ENCODE data around the gene CHTOP. TPM values are rescaled to one million over a fixed set of nuclear protein-coding genes. Genes with fewer than 3 reads are reported as not detected.

Gene CHTOP
- total RNA-seq, 1 donor from 2014 or later, result 51.9 TPM

DNA sequence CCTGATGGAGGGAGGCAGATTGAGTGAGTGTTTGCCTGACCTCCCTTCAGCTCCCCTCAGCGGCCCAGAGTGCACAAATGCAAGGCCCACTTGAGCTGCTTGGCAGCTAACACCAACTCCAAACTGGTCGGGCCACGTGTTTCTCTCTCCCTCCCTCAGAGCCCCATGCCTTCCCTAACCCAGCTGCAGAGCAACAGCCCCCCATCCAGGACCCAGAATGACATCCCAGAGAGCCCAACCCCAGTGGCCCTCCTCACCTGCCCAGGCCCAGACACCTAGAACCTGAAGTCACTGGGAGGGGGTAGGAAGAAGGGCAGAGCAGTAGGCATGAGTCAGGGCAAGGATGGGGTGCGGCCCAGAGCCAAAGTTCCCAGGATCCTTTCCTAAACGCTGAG is 17.0 kb upstream of the CHTOP start:
- no peak overlapping the region for H3K4me3 ChIP-seq (ENCODE audit: low read depth, low read length)
- TF ChIP-seq, protein P1, sequence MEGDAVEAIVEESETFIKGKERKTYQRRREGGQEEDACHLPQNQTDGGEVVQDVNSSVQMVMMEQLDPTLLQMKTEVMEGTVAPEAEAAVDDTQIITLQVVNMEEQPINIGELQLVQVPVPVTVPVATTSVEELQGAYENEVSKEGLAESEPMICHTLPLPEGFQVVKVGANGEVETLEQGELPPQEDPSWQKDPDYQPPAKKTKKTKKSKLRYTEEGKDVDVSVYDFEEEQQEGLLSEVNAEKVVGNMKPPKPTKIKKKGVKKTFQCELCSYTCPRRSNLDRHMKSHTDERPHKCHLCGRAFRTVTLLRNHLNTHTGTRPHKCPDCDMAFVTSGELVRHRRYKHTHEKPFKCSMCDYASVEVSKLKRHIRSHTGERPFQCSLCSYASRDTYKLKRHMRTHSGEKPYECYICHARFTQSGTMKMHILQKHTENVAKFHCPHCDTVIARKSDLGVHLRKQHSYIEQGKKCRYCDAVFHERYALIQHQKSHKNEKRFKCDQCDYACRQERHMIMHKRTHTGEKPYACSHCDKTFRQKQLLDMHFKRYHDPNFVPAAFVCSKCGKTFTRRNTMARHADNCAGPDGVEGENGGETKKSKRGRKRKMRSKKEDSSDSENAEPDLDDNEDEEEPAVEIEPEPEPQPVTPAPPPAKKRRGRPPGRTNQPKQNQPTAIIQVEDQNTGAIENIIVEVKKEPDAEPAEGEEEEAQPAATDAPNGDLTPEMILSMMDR (IDR thresholded peaks at IDR 0.05; ENCODE audit: insufficient read depth, low read length, severe bottlenecking), result no peak
- DNase-seq (ENCODE audit: low read depth), result peak; percentile 70
- no peak for FAIRE-seq
- peaks cover 8% of the 10 kb centered on the region for H3K36me3 ChIP-seq (ENCODE audit: control insufficient read depth, insufficient read depth, low read length)
- no peaks in the 10 kb centered on the region for H3K27me3 ChIP-seq (ENCODE audit: control insufficient read depth, insufficient read depth, low read length)

DNA sequence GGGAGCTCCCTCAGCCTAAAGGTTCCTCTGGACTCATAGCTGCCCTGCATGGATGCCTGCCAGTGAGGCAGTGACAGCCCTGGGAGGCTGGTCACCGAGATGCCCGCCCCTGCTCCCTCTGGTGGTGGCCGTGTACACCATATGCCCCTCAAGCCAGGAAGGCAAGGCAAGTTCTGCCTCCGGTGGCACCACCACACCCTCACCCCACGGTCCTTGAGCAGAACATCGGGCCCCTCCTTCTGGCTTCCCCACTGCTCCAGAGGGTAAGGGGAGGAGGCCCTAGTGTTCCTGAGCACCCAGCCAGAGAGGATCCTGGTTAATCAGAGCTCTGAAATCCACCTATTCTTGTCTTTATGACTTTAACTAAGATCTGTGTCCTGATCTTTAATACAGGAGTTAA is 16.2 kb upstream of the CHTOP start:
- DNase-seq (ENCODE audit: low read depth) (no peak), FAIRE-seq (no peak)
- no peaks in the 10 kb centered on the region for H3K27me3 ChIP-seq (ENCODE audit: control insufficient read depth, insufficient read depth, low read length)
- TF ChIP-seq, protein P1 (IDR thresholded peaks at IDR 0.05; ENCODE audit: insufficient read depth, low read length, severe bottlenecking), result no peak
- H3K4me3 ChIP-seq (ENCODE audit: low read depth, low read length), result no peak overlapping the region
- peaks cover 6% of the 10 kb centered on the region for H3K36me3 ChIP-seq (ENCODE audit: control insufficient read depth, insufficient read depth, low read length)

DNA sequence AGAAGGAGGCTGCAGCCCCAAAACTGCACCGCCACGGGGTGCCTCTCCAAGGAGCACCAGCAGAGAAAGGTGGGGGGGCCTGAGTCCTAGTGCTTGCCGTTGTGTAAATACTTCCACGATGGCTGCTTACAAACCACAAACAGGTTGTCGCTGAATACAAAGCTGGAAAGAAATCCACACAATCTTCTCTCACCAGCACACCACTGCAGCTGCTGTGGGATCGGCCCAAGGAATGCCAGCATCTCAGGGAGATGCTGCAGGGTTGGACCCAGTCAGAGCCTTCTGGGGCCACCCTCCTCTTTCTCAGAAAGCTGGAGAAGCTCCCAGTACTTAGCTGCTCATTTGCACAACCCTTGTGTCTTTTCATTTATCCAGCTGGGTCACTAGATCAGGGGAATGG is 14.7 kb upstream of the CHTOP start:
- DNase-seq (ENCODE audit: low read depth), result no peak
- Histone ChIP-seq H3K4me3 (ENCODE audit: low read depth, low read length) (no peak overlapping the region), H3K27me3 (ENCODE audit: control insufficient read depth, insufficient read depth, low read length) (no peaks in the 10 kb centered on the region), H3K36me3 (ENCODE audit: control insufficient read depth, insufficient read depth, low read length) (peaks cover 8% of the 10 kb centered on the region)
- FAIRE-seq, result no peak
- TF ChIP-seq, protein P1 (IDR thresholded peaks at IDR 0.05; ENCODE audit: insufficient read depth, low read length, severe bottlenecking), result no peak

- no peak overlapping the region for H3K4me3 ChIP-seq (ENCODE audit: low read depth, low read length)
- DNase-seq (ENCODE audit: low read depth) (no peak), FAIRE-seq (no peak)
- peaks cover 4% of the 10 kb centered on the region for H3K36me3 ChIP-seq (ENCODE audit: control insufficient read depth, insufficient read depth, low read length)
- H3K27me3 ChIP-seq (ENCODE audit: control insufficient read depth, insufficient read depth, low read length), result no peaks in the 10 kb centered on the region
- TF ChIP-seq, protein P1 (IDR thresholded peaks at IDR 0.05; ENCODE audit: insufficient read depth, low read length, severe bottlenecking), result no peak
Measured at GRCh38 chr1:153623101-153623500, 10.8 kb upstream of the CHTOP start.

- Histone ChIP-seq H3K4me3 (ENCODE audit: low read depth, low read length) (no peak overlapping the region), H3K27me3 (ENCODE audit: control insufficient read depth, insufficient read depth, low read length) (no peaks in the 10 kb centered on the region), H3K36me3 (ENCODE audit: control insufficient read depth, insufficient read depth, low read length) (peaks cover 4% of the 10 kb centered on the region)
- no peak for DNase-seq (ENCODE audit: low read depth)
- TF ChIP-seq, protein P1 (IDR thresholded peaks at IDR 0.05; ENCODE audit: insufficient read depth, low read length, severe bottlenecking), result no peak
- FAIRE-seq, result no peak
Measured at GRCh38 chr1:153624965-153625611, 8.8 kb upstream of the CHTOP start.

DNA sequence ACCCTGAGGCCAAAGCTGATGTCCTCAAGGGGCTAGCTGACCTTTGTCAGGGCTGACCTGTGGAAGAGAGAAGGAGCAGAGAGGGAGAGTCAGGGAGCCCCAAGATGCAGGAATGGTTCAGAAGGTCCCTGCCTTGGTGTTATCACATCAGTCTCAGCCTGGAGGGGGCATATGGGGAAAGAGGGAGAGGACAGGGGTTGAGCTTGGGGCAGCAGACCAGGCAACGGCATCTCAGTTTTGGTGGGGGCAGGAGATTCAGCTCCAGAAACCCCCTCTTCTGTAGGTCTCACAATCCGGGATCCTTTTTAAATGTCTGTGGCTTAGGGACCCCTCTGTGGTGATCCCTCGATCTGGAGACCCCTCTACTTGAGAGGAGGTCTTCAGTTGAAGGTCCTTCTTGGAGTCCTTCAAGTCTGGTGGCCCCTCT is 7.4 kb upstream of the CHTOP start:
- Histone ChIP-seq H3K4me3 (ENCODE audit: low read depth, low read length) (peak overlapping the region; percentile 50), H3K36me3 (ENCODE audit: control insufficient read depth, insufficient read depth, low read length) (peaks cover 4% of the 10 kb centered on the region), H3K27me3 (ENCODE audit: control insufficient read depth, insufficient read depth, low read length) (no peaks in the 10 kb centered on the region)
- FAIRE-seq (no peak), DNase-seq (ENCODE audit: low read depth) (no peak)
- TF ChIP-seq, protein P1 (IDR thresholded peaks at IDR 0.05; ENCODE audit: insufficient read depth, low read length, severe bottlenecking), result no peak

All from bronchial epithelial cell (primary cell).